K562 (cell line): ENCODE data around the gene FAT2. TPM values are rescaled to one million over a fixed set of nuclear protein-coding genes. Genes with fewer than 3 reads are reported as not detected.

Source experiments
- ATAC-seq: fragments of 200-7000 bp; cut with Tn5 transposase; 3 replicates; pipeline ENCODE4 v1.9.1; 2020; ENCODE audit warnings: moderate library complexity
- BruUV-seq: library from RNA; stranded (reverse); fragments of 400-500 nt; replicated peaks from 2 replicates; lab custom pipeline; 2021; lab: Mats Ljungman, UMichigan
- CTCF ChIA-PET: fragments of 300-600 bp; formaldehyde crosslinking; extraction: SDS; loops from one replicate; lab custom pipeline; 2021; ENCODE audit warnings: low intra/inter-chr PET ratio; lab: Yijun Ruan, JAX
- POLR2A ChIA-PET: fragments of 300-600, 350-650 bp; sonication (Branson Sonifier 250); formaldehyde crosslinking; extraction: SDS; loops from one replicate; lab custom pipeline; 2021; ENCODE audit warnings: antibody characterized with exemption, inconsistent platforms; lab: Yijun Ruan, JAX
- DNase-seq, 4 experiments: peaks; one replicate each; pipeline versions ENCODE4 v3.0.0 to v3.0.0-alpha.2; 2011 to 2018; ENCODE audit warnings: low spot score in 3 of 4, mixed read lengths in 3 of 4; ENCODE audit errors: extremely low read depth in 1 of 4
- FAIRE-seq: peaks from 2 replicates; lab custom pipeline; 2011; peaks lifted over from hg19 to GRCh38; lab: Jason Lieb, UNC
- H2AFZ ChIP-seq: 2 replicates; pipeline ENCODE4 v1.6.0; 2011; ENCODE audit warnings: low read depth, low read length, control low read depth, inconsistent platforms
- H3K27ac ChIP-seq: fragments of 200-600 bp; 3 replicates; pipeline ENCODE4 v1.8.0; 2011; ENCODE audit warnings: low read depth, mild to moderate bottlenecking, control low read depth, inconsistent platforms, low read length, moderate library complexity, mixed read lengths; ENCODE audit errors: extremely low read depth
- H3K27me3 ChIP-seq, 2 experiments: fragments of 300-600 bp in 1 of 2; 2 replicates in 1 of 2; 3 replicates in 1 of 2; pipeline versions ENCODE4 v1.6.0 to v1.8.0; 2011; ENCODE audit warnings: inconsistent platforms in 2 of 2, low read length in 2 of 2, mild to moderate bottlenecking in 1 of 2, mixed read lengths in 1 of 2, moderate library complexity in 1 of 2; ENCODE audit not compliant: control insufficient read depth in 2 of 2, insufficient read depth in 2 of 2
- H3K36me3 ChIP-seq: fragments of 300-600 bp; 3 replicates; pipeline ENCODE4 v1.8.0; 2011; ENCODE audit warnings: mild to moderate bottlenecking, low read length, inconsistent platforms; ENCODE audit not compliant: control insufficient read depth, insufficient read depth
- H3K4me1 ChIP-seq, 2 experiments: fragments of 200-600 bp in 1 of 2; replicated peaks in 1 of 2; 2 replicates in 1 of 2; 3 replicates in 1 of 2; pipeline versions ENCODE4 v1.5.1 to v1.8.0; 2011; ENCODE audit warnings: inconsistent platforms in 2 of 2, low read length in 2 of 2, mild to moderate bottlenecking in 1 of 2, mixed read lengths in 1 of 2, moderate library complexity in 1 of 2; ENCODE audit not compliant: control insufficient read depth in 2 of 2, insufficient read depth in 2 of 2
- H3K4me2 ChIP-seq: 2 replicates; pipeline ENCODE4 v1.6.1; 2011; ENCODE audit warnings: low read length, control low read depth, inconsistent platforms, mixed read lengths; ENCODE audit not compliant: insufficient read depth
- H3K4me3 ChIP-seq: fragments of 200-600 bp; sonication (generic), shearing (Covaris generic); 2 replicates; pipeline ENCODE4 v1.5.1; 2016; ENCODE audit warnings: control low read depth, inconsistent platforms
- H3K79me2 ChIP-seq: fragments of 200-600 bp; 3 replicates; pipeline ENCODE4 v1.8.0; 2011; ENCODE audit warnings: low read length, inconsistent platforms; ENCODE audit not compliant: control insufficient read depth, insufficient read depth
- H3K9ac ChIP-seq, 2 experiments: 2 replicates each; pipeline versions ENCODE4 v1.6.0 to v1.6.1; 2011; ENCODE audit warnings: low read depth in 2 of 2, low read length in 2 of 2, control low read depth in 1 of 2, inconsistent platforms in 1 of 2, mild to moderate bottlenecking in 1 of 2, mixed read lengths in 1 of 2; ENCODE audit not compliant: insufficient read depth in 1 of 2
- H3K9me1 ChIP-seq: one replicate; pipeline ENCODE4 v1.6.0; 2011; ENCODE audit warnings: inconsistent platforms, mild to moderate bottlenecking, low read length, moderate library complexity; ENCODE audit not compliant: control insufficient read depth, insufficient read depth
- H3K9me3 ChIP-seq: replicated peaks from 2 replicates; pipeline ENCODE4 v1.5.1; 2011; ENCODE audit warnings: low read depth, low read length, inconsistent platforms; ENCODE audit not compliant: control insufficient read depth, insufficient read depth
- H4K20me1 ChIP-seq: replicated peaks from 2 replicates; pipeline ENCODE4 v1.6.1; 2011; ENCODE audit warnings: low read length, inconsistent platforms, mixed read lengths; ENCODE audit not compliant: control insufficient read depth, insufficient read depth
- CBX8 ChIP-seq: fragments of 200-600 bp; sonication (generic); IDR thresholded peaks from 2 replicates; pipeline ENCODE4 v1.6.1; 2012; ENCODE audit warnings: borderline replicate concordance, mixed run types, low read depth, mild to moderate bottlenecking, moderate library complexity, mixed read lengths, low read length, control low read depth, inconsistent platforms; ENCODE audit not compliant: poor library complexity, severe bottlenecking; ENCODE audit errors: extremely low read depth
- FOXP1 ChIP-seq: sonication (generic); formaldehyde crosslinking; IDR thresholded peaks from 2 replicates; pipeline ENCODE4 v1.8.0; 2022; ENCODE audit warnings: mild to moderate bottlenecking, missing genetic modification reagents
- HDAC1 ChIP-seq, 2 experiments: fragments of 450-650 bp; IDR thresholded peaks; 2 replicates each; pipeline ENCODE4 v1.6.1; 2016 to 2017; ENCODE audit warnings: inconsistent platforms in 1 of 2, mild to moderate bottlenecking in 1 of 2, moderate library complexity in 1 of 2
- KDM4B ChIP-seq, 2 experiments: fragments of 450-650 bp in 1 of 2; sonication (generic) in 1 of 2; IDR thresholded peaks; 2 replicates each; pipeline ENCODE4 v1.6.1; 2016 to 2017; ENCODE audit warnings: borderline replicate concordance in 2 of 2, antibody characterized with exemption in 1 of 2, low read depth in 1 of 2, mild to moderate bottlenecking in 1 of 2
- NONO ChIP-seq, 2 experiments: fragments of 200-400 bp in 1 of 2; fragments of 450-650 bp in 1 of 2; formaldehyde crosslinking in 1 of 2; IDR thresholded peaks; 2 replicates each; pipeline ENCODE4 v1.6.1; 2017; ENCODE audit warnings: low read depth in 2 of 2, mild to moderate bottlenecking in 2 of 2, moderate library complexity in 2 of 2, low read length in 1 of 2
- TARDBP ChIP-seq: fragments of 450-650 bp; IDR thresholded peaks from 2 replicates; pipeline ENCODE4 v1.6.1; 2016
- TCF7 ChIP-seq: sonication (generic); IDR thresholded peaks from 2 replicates; pipeline ENCODE4 v1.6.1; 2016; ENCODE audit warnings: antibody characterized with exemption, borderline replicate concordance
- ZNF124 ChIP-seq: sonication (generic); formaldehyde crosslinking; IDR thresholded peaks from 2 replicates; pipeline ENCODE4 v1.8.1; 2022; ENCODE audit warnings: missing genetic modification reagents
- ZNF24 ChIP-seq: fragments of 450-650 bp; IDR thresholded peaks from 2 replicates; pipeline ENCODE4 v1.6.1; 2016
- ZNF311 ChIP-seq: fragments of 250-450 bp; sonication (Bioruptor Pico); IDR thresholded peaks from 2 replicates; pipeline ENCODE4 v1.4.0; 2020; ENCODE audit warnings: mild to moderate bottlenecking, moderate library complexity
- WGBS: fragments of 100-300 bp; shearing (Covaris generic); methylation state at CpG from one replicate; pipeline ENCODE4 v1.1.6; 2016; ENCODE audit warnings: low coverage, mixed read lengths; ENCODE audit not compliant: insufficient coverage; ENCODE audit errors: missing lambda C conversion rate; 5-methylcytosine and 5-hydroxymethylcytosine counted together
- in situ Hi-C: fragments of 300-500 bp; cut with MboI; formaldehyde crosslinking; loops from 4 replicates; pipeline ENCODE4 v1.15.0; 2018; ENCODE audit warnings: inconsistent platforms, mixed read lengths
- intact Hi-C: fragments of 100-400 bp; cut with micrococcal nuclease; formaldehyde crosslinking; loops from 2 replicates; pipeline ENCODE4 v1.14.2; 2022
- polyA plus RNA-seq, 8 experiments: library from polyadenylated mRNA; depleted of rRNA in 4 of 8; stranded (reverse) in 5 of 8; unstranded in 3 of 8; fragments of >200 nt; fragmentation: Nextera tagmentation in 2 of 8; fragmentation: Illumina TruSeq in 1 of 8; extraction: Ambion mirVana in 2 of 8; extraction: Trizol in 1 of 8; gene quantifications; 2 replicates each; pipeline versions ENCODE4 v1.2.1 to v1.2.3, GENCODE V29; 2011 to 2014; ENCODE audit warnings: inconsistent platforms in 1 of 8, missing spikeins in 1 of 8
- total RNA-seq, 7 experiments: library from RNA; depleted of rRNA in 6 of 7; stranded (reverse); fragments of >200 nt in 6 of 7; fragmentation: Illumina TruSeq in 2 of 7; extraction: Trizol in 2 of 7; gene quantifications; 2 replicates each; pipeline versions ENCODE4 v1.2.1 to v1.2.3, GENCODE V29; 2011 to 2021; ENCODE audit warnings: low replicate concordance in 1 of 7

FAT2 gene
- total and polyA plus RNA-seq, 9 of the 15 experiments (the other 6 are each of a cell fraction or from before 2014, with no cell fraction given), result not detected

- H3K36me3 ChIP-seq, result no peaks in the 10 kb centered on the region
- ATAC-seq (no peak), FAIRE-seq (no peak), DNase-seq (no peak)
- H3K4me2 ChIP-seq, result no peak overlapping the region
- H3K9me1 ChIP-seq, result no peaks in the 10 kb centered on the region
- no peaks in the 10 kb centered on the region for H3K4me1 ChIP-seq
- no peaks in the 10 kb centered on the region for H3K9me3 ChIP-seq
- CTCF ChIA-PET, result no interaction called here
- no peaks in the 10 kb centered on the region; the same call in 1 of the 2 replicates for H4K20me1 ChIP-seq
- POLR2A ChIA-PET, result no interaction called here
- WGBS, result 0% methylated on average over 2 of the region's 2 CpGs
- TF ChIP-seq TARDBP, result no peak
- TF ChIP-seq ZNF24, result no peak
- TF ChIP-seq KDM4B (IDR thresholded peaks at IDR 0.05; ENCODE audit: borderline replicate concordance in 2 of 2, low read depth in 1 of 2), result no peak
- no peak for TF ChIP-seq TCF7
- TF ChIP-seq NONO (IDR thresholded peaks at IDR 0.05; ENCODE audit: low read depth in 2 of 2, low read length in 1 of 2), result no peak
- no peak for TF ChIP-seq HDAC1 (IDR thresholded peaks at IDR 0.05)
- no peak for TF ChIP-seq CBX8
- no peak for TF ChIP-seq FOXP1 (CRISPR knock-in tag)
- no peak for TF ChIP-seq ZNF311 (CRISPR knock-in tag)
- TF ChIP-seq ZNF124 (CRISPR knock-in tag), result no peak
- in situ Hi-C loops, result no loop called here
- no peak overlapping the region for H3K4me3 ChIP-seq
- peaks cover 0 to 9% of the 10 kb centered on the region in 2 experiments; a peak in 1 of 5 replicates for H3K27me3 ChIP-seq
- H3K79me2 ChIP-seq, result no peaks in the 10 kb centered on the region
- BruUV-seq, result no TSS peak
- H3K9ac ChIP-seq, result no peak overlapping the region
- intact Hi-C loops, result no loop called here
- no peak overlapping the region for H3K27ac ChIP-seq
- H2AFZ ChIP-seq, result no peak overlapping the region
These were observed 49.6 kb downstream of the FAT2 start for GRCh38 chr5:151541571-151541970.

Other genes starting within 250 kb of the FAT2 start
- gene SLC36A2, start 243.8 kb downstream of the FAT2 start, total RNA-seq (2014; rRNA removed), result not detected in 2 replicates
- gene SLC36A2, start 243.8 kb downstream of the FAT2 start, total RNA-seq (2014; rRNA removed; fragmentation: Illumina TruSeq; extraction: Trizol), result not detected in 2 replicates
- not detected in 2 replicates for gene SLC36A2, start 243.8 kb downstream of the FAT2 start, total RNA-seq (2015; rRNA removed; fragmentation: Illumina TruSeq; extraction: Trizol)
- not detected in 2 replicates for gene SLC36A2, start 243.8 kb downstream of the FAT2 start, total RNA-seq (2021)
- gene SLC36A2, start 243.8 kb downstream of the FAT2 start, polyA plus RNA-seq (2011; rRNA removed), result not detected in 2 replicates
- not detected in 2 replicates for gene SLC36A2, start 243.8 kb downstream of the FAT2 start, polyA plus RNA-seq (2014; fragmentation: Illumina TruSeq; extraction: Trizol)
- gene SLC36A2, start 243.8 kb downstream of the FAT2 start, polyA plus RNA-seq (2014; fragmentation: Nextera tagmentation; extraction: Ambion mirVana), result not detected
- not detected in 2 replicates for gene SLC36A2, start 243.8 kb downstream of the FAT2 start, polyA plus RNA-seq (2014; rRNA removed)
- gene SLC36A1, start 143.7 kb downstream of the FAT2 start, total RNA-seq (2014; rRNA removed), result 2.7 and 4.1 TPM in 2 replicates
- 4.6 and 4.9 TPM in 2 replicates for gene SLC36A1, start 143.7 kb downstream of the FAT2 start, total RNA-seq (2014; rRNA removed; fragmentation: Illumina TruSeq; extraction: Trizol)
- 3.6 and 4.1 TPM in 2 replicates for gene SLC36A1, start 143.7 kb downstream of the FAT2 start, total RNA-seq (2015; rRNA removed; fragmentation: Illumina TruSeq; extraction: Trizol)
- 7.4 and 8.4 TPM in 2 replicates for gene SLC36A1, start 143.7 kb downstream of the FAT2 start, total RNA-seq (2021)
- 8.4 and 12.2 TPM in 2 replicates for gene SLC36A1, start 143.7 kb downstream of the FAT2 start, polyA plus RNA-seq (2011; rRNA removed)
- 6.8 and 7.2 TPM in 2 replicates for gene SLC36A1, start 143.7 kb downstream of the FAT2 start, polyA plus RNA-seq (2014; fragmentation: Illumina TruSeq; extraction: Trizol)
- gene SLC36A1, start 143.7 kb downstream of the FAT2 start, polyA plus RNA-seq (2014; fragmentation: Nextera tagmentation; extraction: Ambion mirVana), result 1 to 10 TPM; 1.6 to 1.7 TPM
- 5.6 and 5.9 TPM in 2 replicates for gene SLC36A1, start 143.7 kb downstream of the FAT2 start, polyA plus RNA-seq (2014; rRNA removed)
- gene SPARC, start 95.6 kb upstream of the FAT2 start, total RNA-seq (2014; rRNA removed), result 9.4 and 10.5 TPM in 2 replicates
- gene SPARC, start 95.6 kb upstream of the FAT2 start, total RNA-seq (2014; rRNA removed; fragmentation: Illumina TruSeq; extraction: Trizol), result 10.8 and 11.1 TPM in 2 replicates
- 9.9 and 10.5 TPM in 2 replicates for gene SPARC, start 95.6 kb upstream of the FAT2 start, total RNA-seq (2015; rRNA removed; fragmentation: Illumina TruSeq; extraction: Trizol)
- gene SPARC, start 95.6 kb upstream of the FAT2 start, total RNA-seq (2021), result 20.4 and 24.3 TPM in 2 replicates
- 3.0 and 6.1 TPM in 2 replicates for gene SPARC, start 95.6 kb upstream of the FAT2 start, polyA plus RNA-seq (2011; rRNA removed)
- gene SPARC, start 95.6 kb upstream of the FAT2 start, polyA plus RNA-seq (2014; fragmentation: Illumina TruSeq; extraction: Trizol), result 18.5 and 20.2 TPM in 2 replicates
- 10 to 100 TPM; 12.2 to 35.6 TPM for gene SPARC, start 95.6 kb upstream of the FAT2 start, polyA plus RNA-seq (2014; fragmentation: Nextera tagmentation; extraction: Ambion mirVana)
- 10.0 and 14.1 TPM in 2 replicates for gene SPARC, start 95.6 kb upstream of the FAT2 start, polyA plus RNA-seq (2014; rRNA removed)
- gene ATOX1, start 167.3 kb upstream of the FAT2 start, total RNA-seq (2014; rRNA removed), result 66.2 and 70.3 TPM in 2 replicates
- gene ATOX1, start 167.3 kb upstream of the FAT2 start, total RNA-seq (2014; rRNA removed; fragmentation: Illumina TruSeq; extraction: Trizol), result 59.8 and 68.2 TPM in 2 replicates
- gene ATOX1, start 167.3 kb upstream of the FAT2 start, total RNA-seq (2015; rRNA removed; fragmentation: Illumina TruSeq; extraction: Trizol), result 72.2 and 73.8 TPM in 2 replicates
- 86.2 and 93.0 TPM in 2 replicates for gene ATOX1, start 167.3 kb upstream of the FAT2 start, total RNA-seq (2021)
- 59.2 and 75.4 TPM in 2 replicates for gene ATOX1, start 167.3 kb upstream of the FAT2 start, polyA plus RNA-seq (2011; rRNA removed)
- 118 and 156 TPM in 2 replicates for gene ATOX1, start 167.3 kb upstream of the FAT2 start, polyA plus RNA-seq (2014; fragmentation: Illumina TruSeq; extraction: Trizol)
- gene ATOX1, start 167.3 kb upstream of the FAT2 start, polyA plus RNA-seq (2014; fragmentation: Nextera tagmentation; extraction: Ambion mirVana), result 100 to 1,000 TPM; 303 to 318 TPM
- 111 and 153 TPM in 2 replicates for gene ATOX1, start 167.3 kb upstream of the FAT2 start, polyA plus RNA-seq (2014; rRNA removed)
- gene G3BP1, start 180.6 kb upstream of the FAT2 start, total RNA-seq (2014; rRNA removed), result 105 and 130 TPM in 2 replicates
- 238 and 257 TPM in 2 replicates for gene G3BP1, start 180.6 kb upstream of the FAT2 start, total RNA-seq (2014; rRNA removed; fragmentation: Illumina TruSeq; extraction: Trizol)
- 195 and 209 TPM in 2 replicates for gene G3BP1, start 180.6 kb upstream of the FAT2 start, total RNA-seq (2015; rRNA removed; fragmentation: Illumina TruSeq; extraction: Trizol)
- gene G3BP1, start 180.6 kb upstream of the FAT2 start, total RNA-seq (2021), result 260 and 264 TPM in 2 replicates
- 74.3 and 101 TPM in 2 replicates for gene G3BP1, start 180.6 kb upstream of the FAT2 start, polyA plus RNA-seq (2011; rRNA removed)
- 142 and 173 TPM in 2 replicates for gene G3BP1, start 180.6 kb upstream of the FAT2 start, polyA plus RNA-seq (2014; fragmentation: Illumina TruSeq; extraction: Trizol)
- gene G3BP1, start 180.6 kb upstream of the FAT2 start, polyA plus RNA-seq (2014; fragmentation: Nextera tagmentation; extraction: Ambion mirVana), result 10 to 100 TPM; 54.7 to 55.5 TPM
- 69.7 and 79.8 TPM in 2 replicates for gene G3BP1, start 180.6 kb upstream of the FAT2 start, polyA plus RNA-seq (2014; rRNA removed)